NCI-H1092 (cell line): ENCODE measurements around the gene DCLK2.
A peak's percentile ranks its signal among the peaks of the same experiment; 100 is the strongest.

Experiments
- DNase-seq: peaks from one replicate; lab custom pipeline; 2025; lab: John Stamatoyannopoulos, UW

Gene DCLK2

GRCh38 chr4:150211016-150211415 lies 132.8 kb downstream of the DCLK2 start:
- no peak for DNase-seq

DNA sequence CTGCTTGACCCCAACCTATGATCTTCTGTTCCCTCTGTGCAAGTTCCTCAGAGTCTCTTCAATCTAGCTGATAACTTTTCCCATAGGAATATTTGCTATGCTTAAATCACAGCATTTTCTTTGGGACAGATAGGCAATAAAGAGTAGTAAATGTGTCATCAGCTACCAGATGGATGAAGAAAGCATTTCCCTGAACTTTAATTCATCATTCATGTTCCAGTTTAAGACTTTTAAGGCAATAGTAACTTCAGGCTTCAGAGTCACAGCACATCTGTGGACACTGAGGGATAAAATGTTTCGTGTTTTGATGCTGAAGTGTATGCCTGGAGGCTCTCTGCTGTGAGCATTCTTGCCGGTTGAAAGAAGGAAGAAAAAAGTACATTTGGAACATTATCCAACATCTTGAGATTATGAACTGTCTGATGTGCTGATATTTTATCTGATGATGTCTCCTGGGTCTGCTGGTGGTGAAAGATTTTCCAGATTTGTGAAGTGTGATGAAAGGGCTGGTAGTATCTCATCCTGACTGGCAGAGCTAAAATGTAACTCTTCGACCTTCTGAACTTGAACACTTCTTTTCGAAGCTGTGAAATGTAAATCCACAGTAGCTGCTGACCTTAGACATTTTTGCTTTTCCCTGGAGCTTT lies 133.7 kb downstream of the DCLK2 start:
- no peak for DNase-seq

DNA sequence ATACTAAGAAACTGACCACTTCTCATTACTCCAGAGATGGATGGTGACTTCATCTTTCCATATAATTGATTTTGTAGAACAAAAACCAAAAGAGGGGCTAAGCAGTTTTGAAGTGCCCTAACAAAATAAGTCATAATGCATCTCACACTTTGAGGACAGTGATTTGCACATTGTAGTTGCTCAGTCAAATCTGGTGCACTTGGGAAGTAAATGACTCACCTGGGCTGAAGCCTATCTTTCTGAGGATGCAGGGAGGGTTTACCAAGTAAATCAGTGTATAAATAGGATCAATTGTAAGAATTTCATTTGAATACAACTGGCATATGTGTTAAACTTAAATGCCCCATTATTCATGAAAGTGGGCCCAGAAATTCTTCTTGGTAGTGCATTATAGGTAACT lies 134.2 kb downstream of the DCLK2 start:
- no peak for DNase-seq

GRCh38 chr4:150212927-150213326 lies 134.7 kb downstream of the DCLK2 start:
- no peak for DNase-seq

- no peak for DNase-seq
Measured at GRCh38 chr4:150215601-150216000, 137.4 kb downstream of the DCLK2 start.

- DNase-seq, result no peak
Measured at GRCh38 chr4:150216726-150217125, 138.5 kb downstream of the DCLK2 start.

DNA sequence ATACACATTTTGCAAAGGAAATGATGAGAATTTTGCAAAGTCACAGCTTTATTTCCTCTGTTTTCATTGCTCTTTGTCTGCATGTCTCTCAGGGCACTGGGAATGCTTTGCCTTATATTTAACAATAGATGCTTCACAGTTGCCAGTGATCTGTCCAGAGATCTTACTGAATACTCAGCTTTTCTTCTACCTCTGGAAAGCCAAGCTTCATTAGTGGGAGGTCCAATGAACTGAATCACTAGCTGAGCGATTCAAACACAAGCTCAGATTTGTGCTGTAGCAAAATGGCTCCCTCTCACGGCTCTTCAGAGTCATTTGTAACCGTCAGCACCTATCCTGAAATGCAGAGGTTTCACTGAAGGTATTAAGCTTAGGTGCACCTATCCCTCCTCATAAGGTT lies 138.9 kb downstream of the DCLK2 start:
- DNase-seq, result peak; percentile 40

DNA sequence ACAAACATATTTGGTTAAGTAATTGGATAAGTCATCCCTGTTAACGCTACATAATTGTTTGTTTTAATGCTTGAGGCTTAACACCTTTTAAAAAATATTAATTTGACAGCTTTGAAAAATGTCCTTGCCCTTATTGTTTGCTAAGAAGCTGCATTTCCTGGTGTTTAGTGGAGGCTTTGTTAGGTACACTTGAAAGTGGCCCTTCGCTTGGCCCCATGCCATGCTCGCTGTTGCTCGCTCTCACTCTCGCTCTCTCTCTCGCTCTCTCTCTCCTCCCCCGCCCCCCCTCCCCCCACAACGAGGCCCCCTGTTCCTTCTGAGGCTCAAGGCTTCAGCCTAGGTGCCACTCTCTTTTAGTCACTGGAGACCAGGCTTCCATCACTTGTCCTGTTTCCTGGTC lies 139.6 kb downstream of the DCLK2 start:
- peak; percentile 66 for DNase-seq

- no peak for DNase-seq
Measured at GRCh38 chr4:150218447-150218846, 140.2 kb downstream of the DCLK2 start.

- no peak for DNase-seq
Measured at GRCh38 chr4:150219841-150220240, 141.6 kb downstream of the DCLK2 start.

DNA sequence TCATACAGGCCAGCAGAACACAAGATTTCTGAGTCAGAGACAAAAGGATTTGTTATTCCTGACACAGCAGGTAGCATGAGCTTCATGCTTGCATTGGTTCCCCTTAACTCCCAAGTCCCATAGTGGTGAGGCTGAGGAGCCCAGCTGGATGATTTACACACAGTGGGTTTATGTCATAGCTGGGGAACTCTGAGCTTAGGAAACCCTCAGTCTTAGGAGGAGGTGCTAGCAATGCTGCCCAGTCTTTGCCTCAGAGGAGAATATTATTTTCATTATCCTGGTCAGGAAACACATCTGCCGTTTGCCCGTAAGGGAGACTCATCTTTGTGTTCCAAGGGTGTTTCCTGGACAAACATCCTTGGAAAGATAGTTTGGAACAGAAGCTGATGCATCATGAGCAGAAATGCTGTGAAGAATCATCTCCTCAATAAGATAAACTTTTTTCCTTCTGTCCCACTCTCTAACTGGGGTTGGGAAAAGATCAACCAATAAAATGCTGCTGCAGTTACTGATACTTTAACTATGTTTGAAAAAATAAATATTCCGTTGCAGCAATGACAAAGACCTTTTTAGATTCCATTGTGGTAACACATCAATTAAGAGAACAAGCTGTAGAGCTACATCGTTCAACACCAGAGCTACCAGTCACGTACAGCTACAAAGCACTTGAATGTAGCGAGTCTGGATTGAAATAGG lies 146.8 kb downstream of the DCLK2 start:
- no peak for DNase-seq

GRCh38 chr4:150229520-150229919 lies 151.3 kb downstream of the DCLK2 start:
- DNase-seq, result no peak

GRCh38 chr4:150230561-150230960 lies 152.3 kb downstream of the DCLK2 start:
- DNase-seq, result peak; percentile 5

DNA sequence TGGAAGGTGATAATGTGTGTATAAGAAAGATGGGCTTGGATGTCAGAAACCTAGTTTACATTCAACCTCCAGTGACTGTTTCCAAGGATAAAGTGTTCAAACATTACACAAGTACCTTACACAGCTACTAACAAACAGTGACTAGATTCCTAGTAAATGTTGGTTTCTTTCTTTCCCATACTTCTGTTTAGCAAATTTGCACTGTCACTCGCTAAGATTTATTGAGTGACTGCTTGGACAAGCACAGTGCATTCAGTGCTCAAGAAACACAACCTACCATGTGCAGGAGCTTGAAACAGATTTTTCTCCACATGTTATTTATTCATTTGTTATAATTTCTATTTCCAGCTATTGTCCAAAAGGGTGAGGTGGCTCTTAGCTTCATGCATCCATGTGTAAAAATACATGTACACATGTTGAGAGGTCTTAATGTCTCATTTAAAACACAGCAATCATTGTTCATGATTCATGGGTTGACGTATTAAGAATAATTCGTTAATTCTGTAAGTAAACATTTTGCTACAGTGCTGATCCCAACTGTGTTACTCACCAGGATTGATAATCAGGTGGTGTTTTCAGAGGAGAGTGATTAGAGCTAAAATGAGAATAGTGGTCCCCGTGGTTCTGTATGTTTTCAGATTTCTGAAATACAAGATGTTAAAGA lies 153.0 kb downstream of the DCLK2 start:
- DNase-seq, result no peak

GRCh38 chr4:150232029-150232428 lies 153.8 kb downstream of the DCLK2 start:
- DNase-seq, result peak; percentile 85

- no peak for DNase-seq
Measured at GRCh38 chr4:150234246-150234645, 156.0 kb downstream of the DCLK2 start.

- no peak for DNase-seq
Measured at GRCh38 chr4:150235317-150235716, 157.1 kb downstream of the DCLK2 start.

- no peak for DNase-seq
Measured at GRCh38 chr4:150235808-150236271, 157.6 kb downstream of the DCLK2 start.

GRCh38 chr4:150236626-150237025 lies 158.4 kb downstream of the DCLK2 start:
- no peak for DNase-seq

- no peak for DNase-seq
Measured at GRCh38 chr4:150237110-150237872, 159.0 kb downstream of the DCLK2 start.

GRCh38 chr4:150238591-150238990 lies 160.3 kb downstream of the DCLK2 start:
- no peak for DNase-seq

DNA sequence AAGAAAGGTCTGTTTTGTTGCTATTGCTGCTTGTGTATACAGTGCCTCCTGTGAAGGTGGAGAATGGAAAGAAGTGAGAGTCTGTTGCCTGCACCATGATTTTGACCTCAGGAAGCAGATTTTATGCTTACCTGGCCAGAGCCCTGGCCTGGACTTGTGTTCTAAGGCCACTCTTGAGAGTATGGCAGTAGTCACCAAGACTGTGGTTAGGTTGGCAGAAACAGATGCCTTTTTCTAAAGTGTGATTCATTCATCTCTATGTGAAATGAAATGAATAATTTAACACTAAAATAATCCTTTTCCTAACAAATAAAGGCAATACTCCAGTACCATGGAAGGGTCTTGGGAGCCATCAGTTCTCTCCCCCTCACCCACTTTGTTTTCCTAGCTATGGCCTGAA lies 161.8 kb downstream of the DCLK2 start:
- DNase-seq, result no peak
